Endodermal cell (in vitro differentiated cells): ENCODE data around the gene NDUFAF2. TPM values are rescaled to one million over a fixed set of nuclear protein-coding genes. Genes with fewer than 3 reads are reported as not detected.

ENCODE experiments used
- DNase-seq: peaks from one replicate; pipeline ENCODE4 v3.0.0-alpha.2; 2017
- H3K27ac ChIP-seq: 2 replicates; pipeline ENCODE4 v1.5.1; 2013; ENCODE audit warnings: mild to moderate bottlenecking, low read depth, low read length, moderate library complexity
- H3K27me3 ChIP-seq: 2 replicates; pipeline ENCODE4 v1.6.1; 2013; ENCODE audit warnings: mild to moderate bottlenecking, low read length, moderate library complexity; ENCODE audit not compliant: insufficient read depth, control insufficient read depth, poor library complexity, severe bottlenecking
- H3K36me3 ChIP-seq: 2 replicates; pipeline ENCODE4 v1.7.0; 2013; ENCODE audit warnings: mild to moderate bottlenecking, low read length, moderate library complexity; ENCODE audit not compliant: control insufficient read depth, insufficient read depth
- H3K4me1 ChIP-seq: one replicate; pipeline ENCODE4 v1.7.0; 2013; ENCODE audit warnings: low read length; ENCODE audit not compliant: control insufficient read depth, insufficient read depth
- H3K4me3 ChIP-seq: 2 replicates; pipeline ENCODE4 v1.5.1; 2013; ENCODE audit warnings: mild to moderate bottlenecking, low read length, moderate library complexity
- H3K9ac ChIP-seq: 2 replicates; pipeline ENCODE4 v1.6.1; 2013; ENCODE audit warnings: mild to moderate bottlenecking, low read length, moderate library complexity; ENCODE audit not compliant: poor library complexity, severe bottlenecking; ENCODE audit errors: extremely low read depth
- H3K9me3 ChIP-seq: 2 replicates; pipeline ENCODE4 v1.6.1; 2013; ENCODE audit warnings: mild to moderate bottlenecking, low read length, moderate library complexity; ENCODE audit not compliant: control insufficient read depth
- H3K27ac Mint-ChIP-seq: 2 replicates; pipeline ENCODE4 v1.8.0; 2020; ENCODE audit warnings: mixed read lengths
- H3K27me3 Mint-ChIP-seq: 2 replicates; pipeline ENCODE4 v1.8.0; 2021; ENCODE audit warnings: mild to moderate bottlenecking, mixed read lengths; ENCODE audit not compliant: insufficient read depth
- H3K36me3 Mint-ChIP-seq: 2 replicates; pipeline ENCODE4 v1.8.0; 2020; ENCODE audit warnings: low read depth, mixed read lengths
- H3K4me1 Mint-ChIP-seq: 2 replicates; pipeline ENCODE4 v1.8.0; 2020; ENCODE audit warnings: mixed read lengths
- H3K4me3 Mint-ChIP-seq: 2 replicates; pipeline ENCODE4 v1.8.0; 2020; ENCODE audit warnings: mild to moderate bottlenecking, moderate library complexity, mixed read lengths
- H3K9me3 Mint-ChIP-seq: 2 replicates; pipeline ENCODE4 v1.8.0; 2020; ENCODE audit warnings: mild to moderate bottlenecking, mixed read lengths
- CTCF ChIP-seq: fragments of 200-600 bp; sonication (generic); conservative IDR thresholded peaks from 2 replicates; pipeline ENCODE4 v1.5.0; 2021; ENCODE audit warnings: antibody characterized with exemption, mild to moderate bottlenecking
- WGBS, 2 experiments: methylation state at CpG; one replicate each; pipeline versions ENCODE4 v1.1.5 to v1.1.7; 2013; ENCODE audit warnings: missing lambda C conversion rate in 2 of 2, mixed read lengths in 1 of 2; ENCODE audit not compliant: insufficient coverage in 1 of 2, insufficient read length in 1 of 2; 5-methylcytosine and 5-hydroxymethylcytosine counted together
- total RNA-seq, 2 donors: library from RNA; stranded (reverse); fragmentation: NEBNext Ultra II Directional in 1 of 2; extraction: Animal tissue kit (Norgen Biotek cat#: 25700) in 1 of 2; gene quantifications; 2 replicates in 1 of 2; 3 replicates in 1 of 2; pipeline ENCODE4 v1.2.1, GENCODE V29; 2021

The NDUFAF2 gene
- total RNA-seq, 2 donors from 2014 or later, result 20.5 to 23.0 TPM

- Mint-ChIP-seq H3K36me3 (no peaks in the 10 kb centered on the region), H3K27ac (no peak overlapping the region), H3K9me3 (no peaks in the 10 kb centered on the region), H3K4me1 (no peaks in the 10 kb centered on the region), H3K27me3 (no peaks in the 10 kb centered on the region), H3K4me3 (no peak overlapping the region)
- no peaks in the 10 kb centered on the region for H3K9me3 ChIP-seq
- 92 to 100% methylated on average over 1 of the region's 2 CpGs for whole genome bisulfite sequencing, 2 experiments
- no peaks in the 10 kb centered on the region for H3K36me3 ChIP-seq
- no peaks in the 10 kb centered on the region for H3K4me1 ChIP-seq
- no peak overlapping the region for H3K9ac ChIP-seq
- no peak overlapping the region for H3K27ac ChIP-seq
- DNase-seq, result no peak
- H3K4me3 ChIP-seq, result no peak overlapping the region
- no peak for TF ChIP-seq CTCF
- no peaks in the 10 kb centered on the region for H3K27me3 ChIP-seq
Observed at GRCh38 chr5:61052882-61053281, 107.9 kb downstream of the NDUFAF2 start.

- Histone ChIP-seq H3K9ac (no peak overlapping the region), H3K9me3 (no peaks in the 10 kb centered on the region), H3K27me3 (no peaks in the 10 kb centered on the region), H3K36me3 (no peaks in the 10 kb centered on the region), H3K4me1 (no peaks in the 10 kb centered on the region), H3K27ac (no peak overlapping the region), H3K4me3 (no peak overlapping the region)
- no peak overlapping the region for H3K4me3 Mint-ChIP-seq
- WGBS, 2 experiments, result 64 to 67% methylated on average over 1 to 2 of the region's 2 CpGs
- DNase-seq, result no peak
- no peaks in the 10 kb centered on the region for H3K27me3 Mint-ChIP-seq
- no peaks in the 10 kb centered on the region for H3K36me3 Mint-ChIP-seq
- no peaks in the 10 kb centered on the region for H3K4me1 Mint-ChIP-seq
- no peak overlapping the region for H3K27ac Mint-ChIP-seq
- H3K9me3 Mint-ChIP-seq, result no peaks in the 10 kb centered on the region
- TF ChIP-seq CTCF, result no peak
Observed at GRCh38 chr5:61053937-61054336, 108.9 kb downstream of the NDUFAF2 start.

- Mint-ChIP-seq H3K27me3 (no peaks in the 10 kb centered on the region), H3K9me3 (no peaks in the 10 kb centered on the region), H3K4me3 (no peak overlapping the region), H3K36me3 (no peaks in the 10 kb centered on the region), H3K4me1 (no peaks in the 10 kb centered on the region), H3K27ac (no peak overlapping the region)
- no peaks in the 10 kb centered on the region for H3K36me3 ChIP-seq
- no peaks in the 10 kb centered on the region for H3K27me3 ChIP-seq
- H3K4me3 ChIP-seq, result no peak overlapping the region
- H3K9ac ChIP-seq, result no peak overlapping the region
- no peak for DNase-seq
- H3K27ac ChIP-seq, result no peak overlapping the region
- peak; percentile 88 for TF ChIP-seq CTCF
- no peaks in the 10 kb centered on the region for H3K4me1 ChIP-seq
- no peaks in the 10 kb centered on the region for H3K9me3 ChIP-seq
Observed at GRCh38 chr5:61055434-61056006, 110.5 kb downstream of the NDUFAF2 start.
